K562 (cell line): Measurements from ENCODE around the gene ASIC1. TPM values are rescaled to one million over a fixed set of nuclear protein-coding genes. Genes with fewer than 3 reads are reported as not detected.

Experiments used
- ATF3 ChIP-seq, 2 experiments: fragments of 450-650 bp in 1 of 2; sonication (generic) in 1 of 2; formaldehyde crosslinking in 1 of 2; IDR thresholded peaks in 1 of 2; conservative IDR thresholded peaks in 1 of 2; 2 replicates each; pipeline versions ENCODE4 v1.6.1 to v1.8.1; 2016 to 2023; ENCODE audit warnings: mild to moderate bottlenecking in 2 of 2, moderate library complexity in 2 of 2, inconsistent platforms in 1 of 2, missing genetic modification reagents in 1 of 2
- BCOR ChIP-seq: fragments of 450-650 bp; IDR thresholded peaks from 2 replicates; pipeline ENCODE4 v1.6.1; 2016
- CCAR2 ChIP-seq: fragments of 200-400 bp; formaldehyde crosslinking; IDR thresholded peaks from 2 replicates; pipeline ENCODE4 v1.6.1; 2017; ENCODE audit warnings: mild to moderate bottlenecking, low read depth, low read length
- CHD2 ChIP-seq: IDR thresholded peaks from 2 replicates; pipeline ENCODE4 v1.6.1; 2011; ENCODE audit warnings: low read depth, low read length
- CREB3 ChIP-seq: fragments of 450-650 bp; conservative IDR thresholded peaks from 2 replicates; pipeline ENCODE4 v1.6.1; 2016; ENCODE audit warnings: missing genetic modification characterization, low read depth, mild to moderate bottlenecking, missing compliant biosample characterization, moderate library complexity
- ELF2 ChIP-seq: fragments of 250-450 bp; sonication (Bioruptor Pico); IDR thresholded peaks from 2 replicates; pipeline ENCODE4 v1.5.0; 2021; ENCODE audit warnings: mild to moderate bottlenecking
- FOSL1 ChIP-seq: fragments of 200-800 bp; sonication (Bioruptor generic); conservative IDR thresholded peaks from 2 replicates; pipeline ENCODE4 v1.6.1; 2016; ENCODE audit warnings: missing genetic modification characterization, missing compliant biosample characterization
- HOXB6 ChIP-seq: fragments of 250-450 bp; sonication (Bioruptor Pico); IDR thresholded peaks from 2 replicates; pipeline ENCODE4 v1.5.1; 2022; ENCODE audit warnings: mild to moderate bottlenecking, borderline replicate concordance
- MYC ChIP-seq, 2 experiments: fragments of 250-450 bp in 1 of 2; sonication (Bioruptor Pico) in 1 of 2; IDR thresholded peaks; 2 replicates each; pipeline versions ENCODE4 v1.5.1 to v1.6.1; 2012 to 2021; ENCODE audit warnings: low read depth in 2 of 2, borderline replicate concordance in 1 of 2, improper control_type of control experiment in 1 of 2, low read length in 1 of 2, mild to moderate bottlenecking in 1 of 2, moderate library complexity in 1 of 2
- NFE2L1 ChIP-seq: fragments of 450-650 bp; IDR thresholded peaks from 2 replicates; pipeline ENCODE4 v1.6.1; 2016; ENCODE audit warnings: missing genetic modification characterization, low read depth, mild to moderate bottlenecking, missing compliant biosample characterization, moderate library complexity, borderline replicate concordance
- NFYB ChIP-seq: IDR thresholded peaks from 2 replicates; pipeline ENCODE4 v1.6.1; 2011; ENCODE audit warnings: mild to moderate bottlenecking, moderate library complexity; ENCODE audit not compliant: insufficient read length; ENCODE audit errors: extremely low read depth
- NR2C2 ChIP-seq, 2 experiments: fragments of 200-800 bp in 1 of 2; sonication (Bioruptor generic) in 1 of 2; sonication (generic) in 1 of 2; formaldehyde crosslinking in 1 of 2; IDR thresholded peaks; 2 replicates each; pipeline versions ENCODE4 v1.6.1 to v1.8.0; 2016 to 2022; ENCODE audit warnings: mild to moderate bottlenecking in 1 of 2, missing compliant biosample characterization in 1 of 2, missing genetic modification characterization in 1 of 2, missing genetic modification reagents in 1 of 2
- RFX7 ChIP-seq: fragments of 250-450 bp; sonication (Bioruptor Pico); IDR thresholded peaks from 2 replicates; pipeline ENCODE4 v1.5.1; 2021; ENCODE audit warnings: mild to moderate bottlenecking
- SP2 ChIP-seq: IDR thresholded peaks from 2 replicates; pipeline ENCODE4 v1.6.1; 2011; ENCODE audit warnings: mild to moderate bottlenecking, low read depth, low read length, moderate library complexity; ENCODE audit not compliant: poor library complexity, severe bottlenecking; ENCODE audit errors: extremely low read depth
- TAF15 ChIP-seq: fragments of 200-400 bp; formaldehyde crosslinking; IDR thresholded peaks from 2 replicates; pipeline ENCODE4 v1.6.1; 2017; ENCODE audit warnings: mild to moderate bottlenecking, low read depth, low read length, moderate library complexity
- TSC22D4 ChIP-seq: fragments of 450-650 bp; IDR thresholded peaks from 2 replicates; pipeline ENCODE4 v1.6.1; 2016; ENCODE audit warnings: missing genetic modification characterization, missing biosample characterization, control low read depth
- UBTF ChIP-seq, 2 experiments: IDR thresholded peaks; 2 replicates each; pipeline ENCODE4 v1.6.1; 2012; ENCODE audit warnings: improper control_type of control experiment in 2 of 2, low read depth in 2 of 2, low read length in 2 of 2, borderline replicate concordance in 1 of 2
- ZFX ChIP-seq: sonication (generic); formaldehyde crosslinking; IDR thresholded peaks from 2 replicates; pipeline ENCODE4 v1.8.0; 2022; ENCODE audit warnings: mild to moderate bottlenecking, missing genetic modification reagents, moderate library complexity
- ZNF146 ChIP-seq: IDR thresholded peaks from one replicate; pipeline ENCODE4 v1.6.1; 2018; ENCODE audit warnings: missing compliant biosample characterization; ENCODE audit not compliant: unreplicated experiment
- ZNF23 ChIP-seq: fragments of 250-450 bp; sonication (Bioruptor Pico); IDR thresholded peaks from 2 replicates; pipeline ENCODE4 v1.4.0; 2020; ENCODE audit warnings: mild to moderate bottlenecking
- ZNF263 ChIP-seq: sonication (generic); formaldehyde crosslinking; IDR thresholded peaks from 2 replicates; pipeline ENCODE4 v1.8.0; 2022; ENCODE audit warnings: mild to moderate bottlenecking, missing genetic modification reagents, borderline replicate concordance
- polyA plus RNA-seq, 8 experiments: library from polyadenylated mRNA; depleted of rRNA in 4 of 8; stranded (reverse) in 5 of 8; unstranded in 3 of 8; fragments of >200 nt; fragmentation: Nextera tagmentation in 2 of 8; fragmentation: Illumina TruSeq in 1 of 8; extraction: Ambion mirVana in 2 of 8; extraction: Trizol in 1 of 8; gene quantifications; 2 replicates each; pipeline versions ENCODE4 v1.2.1 to v1.2.3, GENCODE V29; 2011 to 2014; ENCODE audit warnings: inconsistent platforms in 1 of 8, missing spikeins in 1 of 8
- total RNA-seq, 7 experiments: library from RNA; depleted of rRNA in 6 of 7; stranded (reverse); fragments of >200 nt in 6 of 7; fragmentation: Illumina TruSeq in 2 of 7; extraction: Trizol in 2 of 7; gene quantifications; 2 replicates each; pipeline versions ENCODE4 v1.2.1 to v1.2.3, GENCODE V29; 2011 to 2021; ENCODE audit warnings: low replicate concordance in 1 of 7

ASIC1 gene
- total and polyA plus RNA-seq, 9 of the 15 experiments (the other 6 are each of a cell fraction or from before 2014, with no cell fraction given): 0.01 to 1.7 (median 0.45) TPM

- TF ChIP-seq UBTF (IDR thresholded peaks at IDR 0.05; ENCODE audit: borderline replicate concordance in 1 of 2, low read depth in 2 of 2, low read length in 2 of 2) (no peak), ELF2 (CRISPR knock-in tag) (no peak), TSC22D4 (tag) (no peak), ATF3 (IDR thresholded peaks at IDR 0.05) (peak; percentile 74), ATF3 (CRISPR knock-in tag; conservative IDR thresholded peaks at IDR 0.05) (no peak), MYC (IDR thresholded peaks at IDR 0.05; ENCODE audit: low read depth, low read length) (peak; percentile 74), MYC (CRISPR knock-in tag; IDR thresholded peaks at IDR 0.05; ENCODE audit: borderline replicate concordance, low read depth) (no peak), TAF15 (no peak), ZFX (CRISPR knock-in tag) (peak; percentile 44; the same call in 1 of the 2 replicates), SP2 (no peak), NR2C2 (CRISPR knock-in tag; IDR thresholded peaks at IDR 0.05) (no peak), NR2C2 (tag; IDR thresholded peaks at IDR 0.05) (no peak), BCOR (no peak), CHD2 (no peak), NFE2L1 (tag) (no peak), ZNF23 (no peak), CCAR2 (no peak), CREB3 (tag) (0 out of 2 replicates have a peak, but pooled peaks have one; percentile 48), ZNF263 (no peak), RFX7 (CRISPR knock-in tag) (no peak), HOXB6 (CRISPR knock-in tag) (no peak), ZNF146 (CRISPR knock-in tag) (no peak), NFYB (no peak), FOSL1 (peak; percentile 73)
Measured at GRCh38 chr12:50039151-50039835, 18.1 kb upstream of the ASIC1 start (continued).
